GM18505 (cell line): Measurements from ENCODE around the gene RLIM.
"Not testable (repeated sequence)": the region's sequence is repeated elsewhere in the genome, so short reads cannot be mapped to it uniquely, and the experiment has no call there.

ENCODE experiments used
- ATAC-seq: cut with Tn5 transposase; IDR thresholded peaks from one replicate; pipeline ENCODE4 v1.9.1; 2021; ENCODE audit not compliant: unreplicated experiment
- POLR2A ChIP-seq: IDR thresholded peaks from 4 replicates; pipeline ENCODE4 v1.6.1; 2011; ENCODE audit warnings: borderline replicate concordance; ENCODE audit not compliant: insufficient read depth, insufficient read length; ENCODE audit errors: extremely low read depth

The RLIM gene, protein sequence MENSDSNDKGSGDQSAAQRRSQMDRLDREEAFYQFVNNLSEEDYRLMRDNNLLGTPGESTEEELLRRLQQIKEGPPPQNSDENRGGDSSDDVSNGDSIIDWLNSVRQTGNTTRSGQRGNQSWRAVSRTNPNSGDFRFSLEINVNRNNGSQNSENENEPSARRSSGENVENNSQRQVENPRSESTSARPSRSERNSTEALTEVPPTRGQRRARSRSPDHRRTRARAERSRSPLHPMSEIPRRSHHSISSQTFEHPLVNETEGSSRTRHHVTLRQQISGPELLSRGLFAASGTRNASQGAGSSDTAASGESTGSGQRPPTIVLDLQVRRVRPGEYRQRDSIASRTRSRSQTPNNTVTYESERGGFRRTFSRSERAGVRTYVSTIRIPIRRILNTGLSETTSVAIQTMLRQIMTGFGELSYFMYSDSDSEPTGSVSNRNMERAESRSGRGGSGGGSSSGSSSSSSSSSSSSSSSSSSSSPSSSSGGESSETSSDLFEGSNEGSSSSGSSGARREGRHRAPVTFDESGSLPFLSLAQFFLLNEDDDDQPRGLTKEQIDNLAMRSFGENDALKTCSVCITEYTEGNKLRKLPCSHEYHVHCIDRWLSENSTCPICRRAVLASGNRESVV

GRCh38 chrX:74614093-74614909 is at the start of gene RLIM:
RLIM (minus strand) TSS chrX:74614624; CDS start chrX:74595977, 18,647 bp downstream.
- peak; percentile 96 for ATAC-seq
- peak; percentile 64 for TF ChIP-seq POLR2A

GRCh38 chrX:74656079-74656745 is 41.8 kb upstream of the RLIM start:
- ATAC-seq = no peak
- TF ChIP-seq POLR2A = no peak

DNA sequence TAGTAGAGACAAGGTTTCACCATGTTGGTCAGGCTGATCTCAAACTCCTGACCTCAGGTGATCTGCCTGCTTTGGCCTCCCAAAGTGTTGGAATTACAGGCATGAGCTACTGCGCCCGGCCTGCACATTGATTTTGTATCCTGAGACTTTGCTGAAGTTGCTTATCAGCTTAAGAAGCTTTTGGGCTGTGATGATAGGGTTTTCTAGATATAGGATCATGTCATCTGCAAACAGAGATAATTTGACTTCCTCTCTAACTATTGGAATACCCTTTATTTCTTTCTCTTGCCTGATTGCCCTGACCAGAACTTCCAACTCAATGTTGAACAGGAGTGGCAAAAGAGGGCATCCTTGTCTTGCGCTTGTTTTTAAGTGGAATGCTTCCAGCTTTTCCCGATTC is 40.5 kb upstream of the RLIM start:
- not testable (repeated sequence) for ATAC-seq

DNA sequence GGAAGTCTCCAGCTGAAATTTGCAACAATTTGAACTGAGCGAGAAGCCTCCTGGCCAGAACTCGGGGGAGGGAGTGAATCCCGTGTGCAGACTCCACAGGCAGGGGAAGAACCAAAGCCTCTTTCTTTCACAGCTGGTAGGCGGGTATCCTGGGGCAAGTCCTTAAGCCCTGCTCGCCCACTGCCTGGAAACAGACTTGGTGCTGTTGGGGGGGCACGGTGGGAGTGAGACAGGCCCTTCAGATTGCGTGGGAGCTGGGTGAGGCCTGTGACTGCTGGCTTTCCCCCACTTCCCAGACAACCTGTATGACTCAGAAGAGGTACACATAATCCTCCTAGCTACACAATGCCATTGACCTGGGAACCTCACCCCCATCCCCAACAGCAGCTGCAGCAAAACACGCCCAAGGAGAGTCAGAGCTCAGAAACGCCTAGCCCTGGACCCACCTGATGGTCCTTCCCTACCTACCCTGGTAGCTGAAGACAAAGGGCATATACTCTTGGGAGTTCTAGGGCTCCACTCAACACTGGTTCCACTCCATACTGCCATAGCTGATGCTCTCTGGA is 22.4 kb upstream of the RLIM start:
- ATAC-seq = no peak

GRCh38 chrX:74613370-74614092 is 893 bp downstream of the RLIM start:
- no peak for ATAC-seq
- TF ChIP-seq POLR2A = no peak

More for the DNA sequence above, 22.4 kb upstream of the RLIM start:
- TF ChIP-seq POLR2A = no peak

- no peak for TF ChIP-seq POLR2A
- ATAC-seq = no peak
Measured at GRCh38 chrX:74606799-74607198, 7.6 kb downstream of the RLIM start.

GRCh38 chrX:74606342-74606741 is 8.1 kb downstream of the RLIM start:
- no peak for TF ChIP-seq POLR2A
- ATAC-seq = no peak

GRCh38 chrX:74603040-74603439 is 11.4 kb downstream of the RLIM start:
- ATAC-seq = no peak
- no peak for TF ChIP-seq POLR2A

GRCh38 chrX:74602142-74602541 is 12.3 kb downstream of the RLIM start:
- ATAC-seq = no peak
- TF ChIP-seq POLR2A = no peak

GRCh38 chrX:74593593-74593992 is 20.8 kb downstream of the RLIM start:
- ATAC-seq = no peak
- no peak for TF ChIP-seq POLR2A

DNA sequence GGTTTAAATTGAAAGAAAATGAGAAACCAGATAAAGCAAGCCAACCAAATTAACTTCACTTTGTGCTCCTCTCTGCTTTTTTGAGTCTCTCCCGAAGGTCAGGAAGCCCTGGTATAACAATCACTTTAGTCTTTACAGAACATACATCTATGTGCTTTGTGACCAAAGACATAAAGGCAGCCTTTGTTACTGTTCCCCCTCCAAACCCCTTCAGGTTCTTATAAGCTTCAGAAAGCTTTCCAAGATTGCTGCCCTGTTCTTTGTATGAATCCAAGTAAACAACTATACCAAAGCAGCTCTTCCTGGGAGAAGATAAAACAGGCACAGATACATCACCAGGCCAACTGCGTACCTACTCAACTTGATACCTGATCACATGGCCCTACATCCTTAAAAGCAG is 28.7 kb downstream of the RLIM start:
- no peak for TF ChIP-seq POLR2A
- no peak for ATAC-seq

GRCh38 chrX:74579597-74580198 is 34.7 kb downstream of the RLIM start:
- no peak for TF ChIP-seq POLR2A
- ATAC-seq = no peak
